GM18861 (cell line): ENCODE data around the gene CNTN6.
"Not testable (repeated sequence)": the region's sequence is repeated elsewhere in the genome, so short reads cannot be mapped to it uniquely, and the experiment has no call there.

ENCODE experiments used
- ATAC-seq: cut with Tn5 transposase; IDR thresholded peaks from one replicate; pipeline ENCODE4 v1.9.1; 2021; ENCODE audit not compliant: unreplicated experiment

The CNTN6 gene

DNA sequence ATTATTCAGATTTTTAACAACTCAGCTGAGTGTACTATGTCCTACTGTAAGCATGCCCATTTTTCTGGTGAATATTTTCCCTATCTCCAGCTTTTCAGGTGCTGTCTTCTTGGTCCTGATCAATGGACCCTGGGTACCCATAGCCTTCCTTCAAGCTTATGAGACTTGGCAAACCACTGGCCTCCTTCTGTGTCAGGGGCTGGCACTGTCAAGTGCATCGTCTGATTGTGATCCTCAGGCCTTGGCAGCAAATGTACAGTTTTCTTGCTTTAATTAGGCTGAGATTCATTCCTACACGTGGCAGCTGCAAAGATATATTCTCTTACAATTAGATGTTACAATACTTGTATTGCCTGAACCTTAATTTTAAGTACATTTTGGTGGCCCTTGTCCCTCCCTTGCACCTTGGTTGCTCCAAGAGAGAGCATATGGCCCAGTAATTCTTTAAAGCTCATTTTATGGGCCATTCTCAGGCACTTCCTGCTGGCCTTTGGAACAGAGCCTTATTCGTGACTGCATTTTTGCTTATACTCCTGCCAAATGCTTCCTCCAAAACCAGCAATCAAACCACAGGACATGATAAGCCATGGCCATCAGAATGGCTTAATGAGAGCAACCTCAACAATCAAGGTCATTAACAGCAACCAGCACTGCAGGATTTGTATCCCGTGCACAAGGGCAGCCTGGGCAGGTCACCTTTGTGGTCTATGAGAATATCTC lies 179.9 kb downstream of the CNTN6 start:
- ATAC-seq = no peak

DNA sequence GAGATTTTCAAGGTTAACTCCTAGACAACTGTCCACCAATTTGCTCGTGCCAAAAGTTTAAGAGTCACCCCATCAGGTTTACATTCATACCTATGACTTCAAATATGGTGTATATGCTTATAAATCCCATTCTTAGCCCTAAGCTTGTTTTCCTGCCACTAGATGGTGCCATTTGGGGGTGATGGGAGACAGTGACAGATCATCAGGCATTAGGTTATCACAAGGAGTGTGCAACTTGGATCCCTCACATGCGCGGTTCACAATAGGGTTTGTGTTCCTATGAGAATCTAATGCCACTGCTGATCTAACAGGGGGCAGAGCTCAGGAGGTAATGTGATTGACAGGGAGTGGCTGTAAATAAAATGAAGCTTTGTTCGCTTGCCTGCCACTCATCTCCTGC lies 182.7 kb downstream of the CNTN6 start:
- peak; percentile 57 for ATAC-seq

DNA sequence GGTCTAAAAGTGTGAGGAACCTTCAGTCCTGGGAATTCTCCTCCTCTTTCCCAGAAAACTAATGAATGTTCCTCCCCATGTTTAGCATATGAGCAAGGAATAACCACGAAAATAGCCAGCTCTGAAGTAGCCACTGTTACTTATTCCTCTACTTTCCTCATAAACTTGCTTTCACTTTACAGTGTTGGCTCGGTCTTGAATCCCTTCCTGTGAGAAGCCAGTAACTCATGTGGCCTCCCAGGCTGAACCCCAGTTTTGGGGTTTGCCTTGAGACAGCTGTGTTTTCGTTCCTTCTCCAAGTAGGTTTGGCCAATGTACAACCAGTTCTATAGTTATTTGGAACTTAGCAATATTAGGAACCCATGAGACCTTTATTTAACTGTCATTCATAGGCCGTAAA lies 195.0 kb downstream of the CNTN6 start:
- no peak for ATAC-seq

DNA sequence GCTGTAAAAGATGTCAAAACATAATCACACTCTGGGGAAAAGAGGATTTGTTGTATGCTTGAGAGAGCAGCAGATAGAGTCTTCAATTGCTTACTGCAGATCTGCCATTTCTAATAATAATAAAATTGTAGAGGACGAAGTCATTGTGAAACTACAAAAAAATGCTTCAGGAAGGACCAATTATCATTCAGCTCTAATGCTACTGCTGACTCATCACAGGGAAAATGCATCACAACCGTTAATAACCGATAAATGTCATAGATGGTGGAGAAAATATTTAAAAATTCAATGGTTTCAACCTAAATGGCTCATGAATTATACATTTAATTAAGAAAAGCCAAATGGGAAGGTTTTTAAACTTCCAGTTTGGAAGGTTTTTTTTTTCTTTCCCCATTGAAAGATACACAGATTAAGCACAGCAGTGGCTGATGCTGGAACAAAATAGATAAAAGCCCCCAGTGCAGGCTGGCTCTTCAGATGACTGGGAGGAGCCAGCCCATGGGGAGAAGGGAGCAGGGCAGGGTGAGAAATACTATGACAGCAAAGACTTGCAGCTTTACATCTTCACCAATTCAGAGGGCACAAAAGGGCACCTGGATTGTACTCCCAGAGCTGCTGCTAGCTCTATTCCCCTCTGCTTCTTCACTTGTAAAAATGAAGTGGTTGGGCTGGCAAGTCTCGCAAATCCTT lies 196.1 kb downstream of the CNTN6 start:
- ATAC-seq = no peak

DNA sequence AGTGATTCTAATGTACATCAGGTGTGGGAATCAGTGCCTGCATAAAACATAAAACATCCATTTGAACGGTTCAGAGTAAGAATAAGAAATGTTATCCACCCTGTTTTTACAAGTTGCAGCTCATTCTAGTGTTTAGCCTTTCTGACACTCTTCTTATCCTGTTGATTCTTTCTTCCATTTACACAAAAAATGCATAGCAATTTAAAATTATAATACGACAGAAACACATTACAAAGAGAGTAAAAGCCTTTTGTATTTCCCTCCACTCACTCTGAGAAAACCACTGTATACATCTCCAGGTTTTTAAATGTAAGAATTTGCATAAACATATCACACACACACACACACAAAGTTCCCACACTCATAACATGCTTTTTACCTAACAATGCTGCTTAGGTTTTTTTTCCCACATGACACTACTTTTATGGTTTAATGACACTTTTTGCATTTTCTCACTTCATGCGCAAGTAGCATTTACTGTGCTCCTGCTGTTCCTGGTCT lies 199.8 kb downstream of the CNTN6 start:
- no peak for ATAC-seq

DNA sequence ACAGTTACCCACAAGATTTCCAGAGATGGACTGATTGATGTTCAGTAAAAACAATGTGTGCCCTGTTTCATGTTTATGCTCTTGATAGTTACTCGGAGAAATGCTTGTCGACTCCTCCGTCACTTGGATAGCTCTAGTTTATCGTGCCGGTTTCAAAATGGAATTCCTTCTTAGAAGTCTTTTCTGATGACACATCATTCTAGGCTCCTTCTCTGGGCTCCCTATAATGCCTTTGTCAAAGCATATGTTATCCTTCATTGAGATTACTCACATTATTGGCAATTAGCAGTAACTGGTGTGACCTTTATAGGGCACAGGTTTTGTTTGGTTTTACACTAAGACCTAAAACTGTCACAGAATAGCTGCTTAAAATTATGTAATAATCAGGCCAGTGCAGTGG lies 201.8 kb downstream of the CNTN6 start:
- no peak for ATAC-seq

DNA sequence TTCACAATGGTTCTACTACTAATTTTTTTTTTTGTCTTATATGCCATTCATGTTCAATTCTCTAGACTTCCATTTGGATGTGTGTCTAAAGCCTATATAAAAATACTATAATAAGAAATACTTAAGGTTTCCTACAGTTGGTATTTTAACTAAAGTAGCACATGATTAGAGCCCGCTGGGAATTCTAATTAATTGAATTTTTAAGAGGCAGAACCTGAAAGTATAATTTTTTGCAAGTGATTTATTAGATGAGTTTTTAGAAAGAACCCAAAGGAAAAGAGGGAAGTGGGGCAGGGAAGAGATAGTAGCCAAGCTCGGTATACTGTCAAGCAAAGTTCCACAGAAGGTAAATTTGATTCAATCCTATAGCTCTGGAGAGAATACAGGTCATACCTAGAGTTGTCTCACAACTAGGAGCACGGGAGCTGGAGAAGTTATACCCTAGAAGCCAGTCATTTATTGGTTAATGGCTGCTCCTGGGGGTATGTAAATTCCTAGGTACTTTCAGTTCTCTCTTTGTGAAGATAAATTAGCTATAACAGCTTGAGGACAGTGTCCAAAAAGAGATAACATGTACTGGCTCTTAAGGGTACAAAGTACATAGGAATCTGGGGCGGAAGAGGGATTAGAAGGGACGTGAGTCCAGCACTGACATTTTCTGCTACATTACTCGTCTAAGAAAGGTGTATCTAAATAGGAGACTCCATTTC lies 225.6 kb downstream of the CNTN6 start:
- ATAC-seq = no peak

DNA sequence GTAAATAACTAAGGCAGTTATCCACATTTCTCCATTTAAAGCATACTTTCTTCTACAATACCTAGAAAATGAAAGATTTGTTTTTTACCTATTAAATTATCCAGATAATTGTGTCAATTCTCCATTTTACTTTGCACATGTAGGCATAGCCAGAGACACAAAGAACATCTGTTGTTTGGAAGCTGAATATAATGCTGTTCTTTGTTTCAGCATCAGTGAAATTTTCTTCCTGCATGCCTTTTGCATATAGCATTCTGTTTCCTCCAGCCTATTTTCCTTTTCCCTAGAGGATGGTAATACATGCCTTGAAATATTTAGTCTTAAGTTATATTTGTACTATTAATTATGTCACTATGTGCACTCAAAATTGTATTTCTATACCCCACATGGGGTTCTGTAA lies 233.7 kb downstream of the CNTN6 start:
- no peak for ATAC-seq

DNA sequence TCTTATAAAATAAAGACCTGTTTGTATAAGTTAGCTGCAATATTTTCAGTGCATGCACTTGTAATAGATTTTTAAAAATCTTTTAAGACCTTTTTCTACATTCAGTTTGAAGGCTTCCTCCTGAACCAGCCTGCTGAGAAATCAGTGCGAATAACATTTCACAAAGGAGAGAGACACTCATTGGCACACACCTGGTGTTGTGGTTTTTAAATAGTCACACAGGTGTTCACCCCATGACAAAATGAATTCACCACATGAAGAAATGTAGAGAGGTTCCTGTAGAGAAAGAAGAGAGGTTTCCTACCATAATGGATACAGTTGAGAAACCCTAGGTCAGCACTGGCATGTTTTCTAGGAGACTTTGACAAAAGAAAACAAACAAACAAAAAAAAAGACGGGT lies 237.3 kb downstream of the CNTN6 start:
- ATAC-seq = no peak

DNA sequence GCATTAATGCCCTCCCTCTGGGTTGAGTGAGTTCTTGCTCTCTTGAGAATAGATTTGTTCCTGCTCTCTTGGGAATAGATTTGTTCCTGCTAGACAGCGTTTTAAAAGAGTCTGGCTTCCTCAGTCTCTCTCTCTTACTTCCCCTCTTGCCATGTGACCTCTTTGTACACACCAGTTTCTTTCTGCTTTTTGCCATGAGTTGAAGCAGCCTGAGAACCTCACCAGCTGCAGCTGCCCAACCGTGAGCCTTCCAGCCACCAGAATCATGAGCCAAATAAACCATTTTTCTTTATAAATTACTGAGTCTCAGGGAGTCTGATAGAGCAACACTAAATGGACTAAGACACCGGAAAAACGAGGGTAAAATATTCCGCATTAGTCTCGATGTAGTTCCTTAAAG lies 253.6 kb downstream of the CNTN6 start:
- no peak for ATAC-seq

DNA sequence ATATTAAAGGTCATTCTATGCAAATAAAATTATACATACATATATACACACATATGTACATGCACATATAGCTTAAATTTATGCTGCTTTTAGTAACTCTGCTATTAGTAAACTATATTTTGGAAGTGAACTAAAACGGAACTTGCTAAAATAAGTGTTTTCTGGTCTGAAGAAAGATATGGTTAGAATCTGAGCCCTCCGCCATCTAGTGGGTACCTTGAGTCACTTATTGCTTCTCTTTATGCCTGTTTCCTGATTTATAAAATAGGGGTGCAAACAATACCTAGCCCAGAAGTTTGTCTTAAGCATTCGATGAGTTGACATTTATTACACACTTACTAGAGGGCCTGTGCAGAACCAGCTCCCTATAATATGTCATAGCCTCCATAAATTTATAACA lies 255.7 kb downstream of the CNTN6 start:
- ATAC-seq = no peak

DNA sequence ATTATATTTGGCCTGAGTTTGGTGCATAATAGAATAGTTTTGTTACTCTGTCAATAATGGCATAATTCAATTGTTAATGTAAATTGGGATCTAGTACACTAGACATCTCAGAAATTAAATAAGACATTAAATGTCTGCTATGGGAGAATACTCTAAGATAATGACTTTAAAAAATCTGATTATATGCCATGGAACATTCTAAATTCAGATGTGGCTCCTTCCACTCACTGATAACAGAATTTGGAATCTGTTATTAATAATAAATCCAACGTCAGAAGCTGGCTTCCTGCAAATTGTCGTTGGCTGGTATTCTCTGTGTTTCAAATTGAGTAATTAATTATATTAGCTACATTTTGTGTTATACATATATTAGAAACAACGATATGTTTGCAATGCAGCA lies 258.1 kb downstream of the CNTN6 start:
- ATAC-seq = no peak

DNA sequence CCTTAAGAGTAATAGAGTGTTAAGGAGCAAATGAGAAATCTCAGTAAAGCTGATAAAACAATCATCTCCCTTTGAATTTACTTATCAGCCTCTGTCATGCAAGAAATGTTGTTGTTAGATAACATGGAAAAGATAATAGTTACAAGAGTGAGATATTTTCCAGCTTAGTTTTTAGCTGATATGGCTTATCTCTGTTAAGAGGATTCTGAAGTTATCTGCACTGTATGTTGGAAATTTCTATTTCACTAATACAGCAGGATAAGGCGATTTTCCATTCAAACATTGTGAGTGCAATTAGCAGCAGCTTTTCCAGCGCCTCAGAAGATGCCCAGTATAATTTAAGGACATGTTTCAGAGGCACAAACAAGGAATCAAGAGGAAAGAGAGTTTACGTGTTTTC lies 262.9 kb downstream of the CNTN6 start:
- no peak for ATAC-seq

DNA sequence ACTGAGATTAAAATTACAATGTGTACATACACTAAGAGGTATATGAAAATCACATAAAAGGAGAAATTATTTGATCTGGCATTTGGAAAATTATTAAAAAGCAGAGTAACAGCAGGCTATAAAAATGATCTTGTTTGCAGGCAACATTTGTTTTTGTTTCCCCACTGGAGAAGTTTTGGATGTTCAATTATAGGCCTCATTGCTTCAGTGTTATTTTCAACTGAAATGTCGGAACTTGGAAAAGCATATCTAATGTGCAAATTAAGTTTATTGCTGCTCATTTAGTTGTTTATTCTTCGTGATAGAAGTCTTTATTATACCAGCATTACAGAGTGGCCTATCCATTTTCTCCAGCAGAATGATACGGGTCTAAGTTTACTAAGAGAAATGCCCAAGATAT lies 263.3 kb downstream of the CNTN6 start:
- no peak for ATAC-seq

DNA sequence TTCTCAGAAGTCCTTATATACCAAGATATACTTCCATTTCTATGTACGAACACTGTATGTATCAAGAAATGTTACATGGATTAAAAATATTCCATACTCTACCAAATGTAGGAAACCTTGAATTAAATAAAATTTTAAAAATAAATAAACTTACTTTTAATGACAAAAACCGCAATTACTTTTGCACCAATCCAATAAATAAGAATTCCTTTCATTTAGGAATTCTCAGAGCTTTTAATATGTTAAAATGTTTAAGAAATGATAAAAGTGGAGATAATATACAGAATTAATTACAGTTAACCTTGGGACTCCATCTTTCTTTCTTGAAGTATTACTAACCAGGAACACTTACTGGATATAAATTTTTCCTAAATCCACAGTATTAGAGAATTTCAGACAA lies 272.7 kb downstream of the CNTN6 start:
- no peak for ATAC-seq

DNA sequence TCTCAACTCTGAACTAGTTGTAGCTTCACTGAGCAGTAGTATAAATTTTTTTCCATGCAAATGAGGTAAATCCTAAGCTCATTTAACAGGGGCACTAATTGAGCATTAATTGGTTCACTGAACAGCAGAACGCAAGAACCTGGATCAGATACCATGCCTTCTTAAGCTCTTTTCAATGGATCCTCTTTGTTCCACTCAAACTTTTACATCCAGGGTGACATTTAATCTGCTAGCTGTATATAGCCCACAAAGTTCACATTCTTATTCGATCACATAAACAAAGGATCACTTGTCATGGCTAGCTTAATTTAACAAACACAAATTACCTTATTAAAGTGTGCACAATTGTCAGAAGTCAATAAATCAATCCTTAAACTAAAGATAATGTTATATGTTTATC lies 281.6 kb downstream of the CNTN6 start:
- no peak for ATAC-seq

DNA sequence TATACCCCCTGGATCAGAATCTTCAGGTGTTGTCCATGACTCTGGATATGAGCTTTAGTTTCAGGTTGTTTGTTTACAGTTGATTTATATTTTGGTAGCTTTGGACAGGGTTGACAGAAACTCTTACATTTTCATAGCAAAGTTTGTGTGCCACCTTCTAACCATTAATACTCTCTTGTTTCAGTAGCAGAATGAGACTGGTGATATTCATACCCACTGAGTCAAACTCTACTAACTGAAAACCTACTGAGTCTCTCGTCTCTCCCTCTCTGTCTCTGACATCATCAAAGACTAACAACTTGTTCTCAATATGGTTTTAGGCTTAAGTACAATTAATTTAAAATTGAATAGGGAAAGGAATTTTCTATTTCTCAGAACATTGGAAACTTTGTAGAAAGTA lies 282.3 kb downstream of the CNTN6 start:
- ATAC-seq = no peak

DNA sequence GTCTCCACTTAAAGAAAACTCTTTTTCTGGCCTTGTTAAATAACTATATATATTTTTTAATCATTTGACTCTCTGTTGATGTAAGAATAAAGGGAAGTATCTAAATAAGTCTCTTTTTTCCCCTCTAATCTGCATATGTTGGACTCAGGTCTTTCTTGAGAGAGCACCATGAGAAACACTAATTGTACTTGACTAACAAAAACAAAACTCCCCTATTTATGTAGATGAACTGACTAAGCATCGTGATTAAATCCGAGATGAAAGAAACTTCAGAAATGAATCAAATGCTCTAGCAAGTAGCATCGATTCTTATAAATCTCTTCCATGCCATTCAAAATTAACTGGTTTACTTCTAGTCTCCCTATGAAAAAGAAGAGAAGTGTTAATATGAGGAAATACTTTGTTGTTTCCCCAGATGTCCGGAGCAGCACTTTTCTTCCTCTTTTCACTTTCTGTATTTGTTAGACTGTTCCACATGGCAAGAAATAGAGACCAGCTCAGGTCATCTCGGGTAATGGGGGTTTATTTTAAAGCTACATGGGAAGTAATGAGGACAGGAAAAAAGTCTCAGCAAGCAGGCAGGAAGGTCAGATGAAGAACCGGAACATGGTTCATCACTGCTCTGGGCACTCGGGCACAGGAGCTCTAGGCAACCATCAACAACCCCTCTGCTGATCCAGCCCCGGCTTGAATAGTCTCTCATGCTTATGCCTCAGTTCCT lies 288.3 kb downstream of the CNTN6 start:
- ATAC-seq = peak; percentile 89

DNA sequence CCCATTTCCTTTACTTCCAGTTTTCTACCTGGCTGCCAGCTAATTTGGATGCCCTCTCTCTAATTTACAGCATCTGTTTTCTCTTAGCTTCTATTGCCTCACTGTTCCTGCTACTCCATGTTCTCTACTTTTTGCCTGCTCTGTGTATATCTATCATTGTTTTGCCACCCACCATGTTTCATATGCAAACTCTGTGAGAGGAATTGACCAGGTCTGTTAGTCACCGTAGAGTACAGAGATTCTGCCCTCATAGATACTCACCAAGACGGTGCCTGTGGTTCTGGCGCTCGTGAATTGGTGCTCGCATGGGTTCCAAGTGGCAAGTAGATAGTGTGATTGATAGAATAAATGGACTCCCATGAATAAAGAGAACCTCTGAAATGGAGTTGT lies 288.8 kb downstream of the CNTN6 start:
- ATAC-seq = peak; percentile 22

DNA sequence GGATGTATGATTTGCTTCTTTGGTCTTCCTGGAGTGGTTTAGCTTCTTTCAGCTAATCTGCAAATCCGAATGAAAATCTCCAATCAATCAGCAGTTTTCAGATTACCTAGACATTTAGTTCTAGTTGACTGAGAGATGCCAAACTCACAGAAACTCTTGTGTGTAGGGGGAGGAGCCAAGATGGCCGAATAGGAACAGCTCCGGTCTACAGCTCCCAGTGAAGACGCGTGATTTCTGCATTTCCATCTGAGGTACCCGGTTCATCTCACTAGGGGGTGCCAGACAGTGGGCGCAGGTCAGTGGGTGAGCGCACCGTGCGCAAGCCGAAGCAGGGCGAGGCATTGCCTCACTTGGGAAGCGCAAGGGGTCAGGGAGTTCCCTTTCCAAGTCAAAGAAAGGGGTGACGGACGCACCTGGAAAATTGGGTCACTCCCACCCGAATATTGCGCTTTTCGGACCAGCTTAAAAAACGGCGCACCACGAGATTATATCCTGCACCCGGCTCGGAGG lies 294.6 kb downstream of the CNTN6 start:
- not testable (repeated sequence) for ATAC-seq

DNA sequence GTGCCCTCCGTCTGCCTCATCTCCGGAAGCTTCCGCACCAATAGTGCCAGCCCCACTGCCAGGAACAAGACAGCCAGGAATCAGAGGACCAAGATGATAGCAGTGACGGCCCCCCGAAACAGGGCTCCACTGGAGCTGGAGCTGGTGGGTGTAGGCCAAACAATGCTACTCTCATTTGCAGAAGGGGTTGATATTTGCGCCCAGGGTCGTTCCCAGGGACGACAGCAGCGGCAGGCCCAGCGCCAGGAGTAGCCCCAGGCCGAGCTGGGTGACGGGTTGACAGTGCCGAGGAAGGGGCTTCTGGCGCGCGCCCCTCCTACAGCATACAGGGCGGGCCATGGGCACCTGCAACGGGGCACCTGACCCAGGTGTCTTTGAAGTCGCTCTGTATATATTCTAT lies 301.4 kb downstream of the CNTN6 start:
- ATAC-seq = no peak
